HG02970 (cell line): Measurements from ENCODE around the gene PANK4.

Experiments used
- ATAC-seq: cut with Tn5 transposase; IDR thresholded peaks from one replicate; pipeline ENCODE4 v1.9.1; 2021; ENCODE audit warnings: mild to moderate bottlenecking, moderate library complexity, moderate number of reproducible peaks; ENCODE audit not compliant: unreplicated experiment, low FRiP score

PANK4 gene

GRCh38 chr1:2483026-2483425, 43.4 kb downstream of the PANK4 start:
- no peak for ATAC-seq

GRCh38 chr1:2482588-2482987, 43.8 kb downstream of the PANK4 start:
- no peak for ATAC-seq

- ATAC-seq: no peak
Observed at GRCh38 chr1:2481885-2482284, 44.5 kb downstream of the PANK4 start.

- ATAC-seq: no peak
Observed at GRCh38 chr1:2480986-2481364, 45.4 kb downstream of the PANK4 start.

GRCh38 chr1:2480236-2480985, 46.0 kb downstream of the PANK4 start:
- ATAC-seq: no peak

- ATAC-seq: no peak
Observed at GRCh38 chr1:2479618-2480017, 46.8 kb downstream of the PANK4 start.

- ATAC-seq: no peak
Observed at GRCh38 chr1:2479186-2479585, 47.2 kb downstream of the PANK4 start.

GRCh38 chr1:2477791-2478499, 48.5 kb downstream of the PANK4 start:
- ATAC-seq: no peak

GRCh38 chr1:2477309-2477708, 49.1 kb downstream of the PANK4 start:
- no peak for ATAC-seq

- no peak for ATAC-seq
Observed at GRCh38 chr1:2476061-2476999, 50.1 kb downstream of the PANK4 start, which contains the start of gene PLCH2. PLCH2 (plus strand) TSS chr1:2476289; CDS start chr1:2476589, 300 bp downstream.

- ATAC-seq: no peak
Observed at GRCh38 chr1:2475571-2475970, 50.8 kb downstream of the PANK4 start.

- ATAC-seq: no peak
Observed at GRCh38 chr1:2474933-2475371, 51.4 kb downstream of the PANK4 start.

GRCh38 chr1:2474104-2474844, 52.1 kb downstream of the PANK4 start:
- no peak for ATAC-seq

- ATAC-seq: no peak
Observed at GRCh38 chr1:2473198-2473597, 53.2 kb downstream of the PANK4 start.

GRCh38 chr1:2472561-2473177, 53.7 kb downstream of the PANK4 start:
- no peak for ATAC-seq

GRCh38 chr1:2472109-2472508, 54.3 kb downstream of the PANK4 start:
- no peak for ATAC-seq

GRCh38 chr1:2471587-2472001, 54.8 kb downstream of the PANK4 start:
- no peak for ATAC-seq

- no peak for ATAC-seq
Observed at GRCh38 chr1:2471159-2471471, 55.3 kb downstream of the PANK4 start.

- no peak for ATAC-seq
Observed at GRCh38 chr1:2470290-2471158, 55.9 kb downstream of the PANK4 start.
